Stimulated activated CD4-positive, alpha-beta T cell treated with anti-CD3 and anti-CD28 coated beads, Interleukin-1b, Interleukin-23, amount 100 ng/mL, for 1 hour (primary cell): Measurements from ENCODE around the gene CAVIN1.
"Not testable (repeated sequence)": the region's sequence is repeated elsewhere in the genome, so short reads cannot be mapped to it uniquely, and the experiment has no call there.

ENCODE experiments used
- DNase-seq, 2 donors: peaks; one replicate each; pipeline ENCODE4 v3.0.0-alpha.2; 2020; ENCODE audit warnings: low read depth in 2 of 2

Gene CAVIN1

GRCh38 chr17:42422958-42423712 lies at the start of gene CAVIN1:
CAVIN1 (minus strand) TSS chr17:42423256; CDS start chr17:42423097, 159 bp downstream.
- DNase-seq, result no peak

GRCh38 chr17:42467889-42468288 lies 44.8 kb upstream of the CAVIN1 start:
- no peak for DNase-seq

GRCh38 chr17:42463976-42464400 lies 40.9 kb upstream of the CAVIN1 start:
- no peak for DNase-seq

GRCh38 chr17:42460371-42460770 lies 37.3 kb upstream of the CAVIN1 start:
- DNase-seq, result no peak

GRCh38 chr17:42459801-42460281 lies 36.8 kb upstream of the CAVIN1 start:
- no peak for DNase-seq

GRCh38 chr17:42459256-42459800 lies 36.3 kb upstream of the CAVIN1 start:
- no peak for DNase-seq

- DNase-seq, result peak; percentile 59 to 85
Observed at GRCh38 chr17:42458497-42459255, 35.6 kb upstream of the CAVIN1 start, which contains the start of gene ATP6V0A1. ATP6V0A1 (plus strand) TSS chr17:42458878; CDS start chr17:42460895, 2,017 bp downstream.

GRCh38 chr17:42457107-42457792 lies 34.2 kb upstream of the CAVIN1 start:
- no peak for DNase-seq

- no peak for DNase-seq
Observed at GRCh38 chr17:42456223-42457106, 33.4 kb upstream of the CAVIN1 start.

- DNase-seq, result not testable (repeated sequence)
Observed at GRCh38 chr17:42454987-42455386, 31.9 kb upstream of the CAVIN1 start.

GRCh38 chr17:42453439-42453838 lies 30.4 kb upstream of the CAVIN1 start:
- DNase-seq, result no peak

GRCh38 chr17:42451270-42451669 lies 28.2 kb upstream of the CAVIN1 start:
- not testable (repeated sequence) for DNase-seq

GRCh38 chr17:42449838-42450237 lies 26.8 kb upstream of the CAVIN1 start:
- DNase-seq, result not testable (repeated sequence)

GRCh38 chr17:42449176-42449575 lies 26.1 kb upstream of the CAVIN1 start:
- not testable (repeated sequence) for DNase-seq

GRCh38 chr17:42442196-42442565 lies 19.1 kb upstream of the CAVIN1 start:
- no peak for DNase-seq

- no peak for DNase-seq
Observed at GRCh38 chr17:42441371-42442195, 18.5 kb upstream of the CAVIN1 start.

GRCh38 chr17:42438600-42439567 lies 15.8 kb upstream of the CAVIN1 start:
- DNase-seq, result no peak

GRCh38 chr17:42436391-42436790 lies 13.3 kb upstream of the CAVIN1 start:
- no peak for DNase-seq

- no peak for DNase-seq
Observed at GRCh38 chr17:42431758-42432161, 8.7 kb upstream of the CAVIN1 start.
